NCI-H2196 treated with DMSO at 0.1 percent for 48 hours (cell line): ENCODE results near the gene SAXO1.

ENCODE experiments used
- DNase-seq: peaks from one replicate; lab custom pipeline; 2025; ENCODE audit not compliant: unreplicated experiment; lab: John Stamatoyannopoulos, UW

The SAXO1 gene

DNA sequence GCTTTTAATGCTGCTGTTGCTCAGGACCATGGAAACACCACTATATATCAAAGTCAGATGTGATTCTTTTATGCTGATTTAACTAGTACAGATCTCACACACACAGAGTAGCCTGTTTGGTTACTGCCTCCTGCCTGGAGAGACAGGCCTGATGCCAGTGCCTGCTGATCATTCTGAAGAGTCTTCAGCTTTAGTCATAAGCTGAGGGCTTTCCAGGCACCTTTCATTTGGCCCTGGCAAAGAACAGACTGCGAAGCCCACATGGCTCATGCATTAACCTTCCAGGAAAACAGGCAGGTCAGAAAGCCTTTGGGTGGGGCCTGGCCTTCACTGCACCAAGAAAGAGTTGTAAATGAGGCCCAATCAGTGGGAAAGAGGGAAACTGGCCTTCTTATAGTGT lies 144.7 kb downstream of the SAXO1 start:
- no peak for DNase-seq

DNA sequence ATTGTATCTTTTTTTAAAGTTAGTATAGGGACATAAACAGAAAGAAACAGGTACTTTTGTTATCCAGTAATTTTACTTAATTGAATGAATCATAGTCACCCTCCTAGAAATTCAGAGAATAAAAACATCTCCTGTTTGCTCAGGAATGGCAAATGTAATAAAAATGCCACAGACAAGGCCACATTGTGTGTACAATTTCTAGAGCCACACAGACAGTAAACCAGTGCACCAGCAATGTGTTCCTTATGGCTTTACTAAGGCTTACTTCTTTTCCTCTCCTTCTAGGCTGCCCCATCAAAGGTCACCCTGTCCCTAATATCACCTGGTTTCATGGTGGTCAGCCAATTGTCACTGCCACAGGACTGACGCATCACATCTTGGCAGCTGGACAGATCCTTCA lies 145.5 kb downstream of the SAXO1 start:
- DNase-seq = no peak

DNA sequence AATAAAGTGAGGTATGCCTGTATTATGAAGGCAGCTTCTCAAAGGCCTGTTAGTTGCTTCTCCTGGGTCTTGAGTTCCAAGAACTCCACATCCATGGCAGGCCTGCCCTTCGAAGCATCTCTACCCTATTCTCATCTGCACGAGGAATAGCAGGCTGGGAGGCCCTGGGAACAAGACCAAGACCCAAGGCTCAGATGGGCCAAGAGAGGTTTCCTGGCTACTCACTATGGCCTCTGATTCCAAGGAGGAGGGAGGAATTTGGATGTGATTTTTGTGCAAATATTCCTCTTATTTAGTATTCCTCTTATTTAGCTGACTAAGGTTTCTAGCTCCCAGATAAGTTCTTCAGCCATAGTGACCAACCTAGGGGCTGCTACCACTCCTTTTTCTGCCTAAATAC lies 151.3 kb downstream of the SAXO1 start:
- DNase-seq = no peak

DNA sequence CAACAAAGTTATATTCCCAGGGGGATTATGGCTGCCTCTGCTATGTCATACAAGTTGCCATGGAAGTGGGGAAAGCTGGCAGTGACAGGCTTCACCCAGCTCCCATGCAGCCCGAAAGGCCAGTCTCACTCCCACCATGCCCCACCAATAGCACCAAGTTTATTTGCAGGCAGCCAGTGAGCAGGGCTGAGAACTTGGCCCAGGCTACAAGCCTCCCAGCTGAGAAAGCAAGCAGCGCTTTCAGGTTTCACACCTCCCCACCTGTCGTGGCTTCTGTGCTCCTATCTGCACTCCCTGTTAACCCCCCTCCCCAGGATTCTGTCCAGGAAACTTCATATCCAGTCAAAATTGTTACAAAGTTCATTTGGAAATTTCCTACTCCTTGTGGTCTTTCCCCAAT lies 155.0 kb downstream of the SAXO1 start:
- DNase-seq = no peak
